GM19463 (cell line): Measurements from ENCODE around the gene COLEC11.
A peak's percentile ranks its signal among the peaks of the same experiment; 100 is the strongest.

ENCODE experiments used
- ATAC-seq: cut with Tn5 transposase; IDR thresholded peaks from one replicate; pipeline ENCODE4 v1.9.1; 2021; ENCODE audit warnings: mild to moderate bottlenecking, moderate library complexity; ENCODE audit not compliant: unreplicated experiment

Gene COLEC11

DNA sequence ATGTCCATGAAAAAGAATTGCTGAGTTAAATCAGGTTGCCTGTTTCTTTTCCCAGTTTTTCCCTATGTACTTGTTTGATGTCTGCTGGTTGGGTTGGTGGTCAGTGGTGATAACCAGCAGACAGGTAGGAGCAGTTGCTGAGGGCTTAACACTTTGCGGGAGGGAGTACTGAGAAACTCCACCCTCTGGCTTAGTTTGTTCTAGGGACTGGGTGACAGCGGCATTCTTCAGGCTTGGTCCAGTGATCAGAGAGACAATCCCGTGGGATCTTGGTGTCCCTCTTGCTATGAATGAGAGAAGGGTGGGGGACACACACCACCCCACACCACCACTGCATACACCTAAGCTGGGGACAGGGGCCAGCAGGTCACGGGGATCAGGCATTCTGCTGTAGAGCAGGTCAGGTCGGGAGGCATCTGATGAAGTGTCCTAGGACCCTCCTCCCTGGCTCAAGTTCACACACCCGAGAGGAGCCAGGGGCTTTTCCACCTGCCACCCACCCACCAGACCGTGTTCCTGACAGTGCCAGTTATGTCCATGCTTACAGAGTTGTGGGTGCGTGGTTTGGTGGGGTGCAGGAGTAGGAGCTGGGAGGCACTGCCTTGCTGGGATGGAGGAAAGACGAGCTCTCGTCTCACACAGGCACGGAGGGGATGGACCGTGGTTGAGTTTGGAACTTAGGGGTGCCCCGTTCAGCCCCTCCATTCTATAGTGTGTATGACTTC is 41.8 kb downstream of the COLEC11 start:
- no peak for ATAC-seq

DNA sequence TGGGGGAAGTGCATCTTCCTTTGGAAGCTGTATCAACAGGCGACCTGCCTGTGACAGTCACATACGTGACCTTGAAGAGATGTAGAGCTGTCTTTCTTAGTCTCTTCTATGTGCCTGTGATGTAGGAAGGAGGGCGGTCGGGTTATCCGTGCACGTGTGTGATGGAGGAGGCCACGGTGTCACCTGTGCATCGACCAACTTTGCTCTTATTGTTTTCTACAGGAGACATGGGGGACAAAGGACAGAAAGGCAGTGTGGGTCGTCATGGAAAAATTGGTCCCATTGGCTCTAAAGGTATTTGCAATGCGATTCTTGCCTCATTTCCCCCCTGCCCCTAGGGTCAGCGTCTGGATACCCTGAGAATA is 42.4 kb downstream of the COLEC11 start:
- ATAC-seq: no peak

DNA sequence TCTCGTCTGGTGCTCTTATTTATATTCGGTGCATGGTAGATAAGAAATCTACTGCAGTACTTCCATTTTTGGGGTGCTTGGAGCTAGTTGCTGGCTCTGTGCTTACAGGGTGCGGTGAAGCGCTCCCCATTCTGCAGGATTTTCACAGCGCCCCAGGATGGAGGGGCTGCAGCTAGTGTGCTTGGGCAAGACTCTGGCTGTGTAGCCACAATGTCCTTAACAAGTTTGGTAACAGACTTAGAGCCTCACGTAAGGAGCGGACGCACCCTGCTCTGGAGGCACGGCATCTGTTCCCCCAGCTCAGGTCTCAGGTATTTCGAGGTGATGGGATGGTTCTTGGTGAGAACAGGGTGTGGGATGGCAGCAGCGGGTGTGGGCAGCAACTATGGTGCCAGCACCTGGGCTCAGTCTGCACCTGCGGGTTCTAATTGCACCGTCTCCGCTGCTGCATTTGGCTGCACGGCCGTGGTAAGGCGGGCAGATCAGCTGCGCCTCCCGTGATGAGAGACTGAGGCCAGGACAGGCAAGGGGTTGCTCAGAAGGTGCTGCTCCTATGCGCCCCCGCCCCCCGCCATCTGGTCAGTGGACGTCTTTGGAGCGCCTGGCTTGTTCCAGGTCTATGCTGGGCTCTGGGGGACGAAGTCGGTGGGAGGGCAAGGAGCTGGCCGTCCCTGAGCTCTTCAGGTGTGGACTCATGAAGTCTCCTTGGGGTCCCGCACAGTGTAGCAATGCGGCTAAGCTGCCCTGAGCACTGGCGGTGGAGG is 43.0 kb downstream of the COLEC11 start:
- no peak for ATAC-seq

DNA sequence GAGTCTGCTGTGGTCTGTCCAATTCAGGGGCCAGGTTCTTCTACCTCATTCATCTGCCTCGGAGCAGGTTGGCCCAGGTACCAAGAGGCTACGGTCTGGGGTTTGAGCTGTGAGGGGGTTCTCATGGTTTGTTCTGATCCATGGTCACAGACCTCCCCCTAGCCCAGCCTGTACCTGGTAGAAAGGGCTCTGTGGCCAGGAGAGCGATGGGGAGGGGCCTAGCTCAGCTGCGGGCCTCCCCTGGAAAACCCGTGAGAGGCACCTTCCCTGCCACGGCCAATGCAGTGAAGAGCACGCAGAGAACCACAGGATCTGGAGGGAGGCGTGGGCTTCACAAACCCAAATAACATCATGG is 43.5 kb downstream of the COLEC11 start:
- no peak for ATAC-seq

DNA sequence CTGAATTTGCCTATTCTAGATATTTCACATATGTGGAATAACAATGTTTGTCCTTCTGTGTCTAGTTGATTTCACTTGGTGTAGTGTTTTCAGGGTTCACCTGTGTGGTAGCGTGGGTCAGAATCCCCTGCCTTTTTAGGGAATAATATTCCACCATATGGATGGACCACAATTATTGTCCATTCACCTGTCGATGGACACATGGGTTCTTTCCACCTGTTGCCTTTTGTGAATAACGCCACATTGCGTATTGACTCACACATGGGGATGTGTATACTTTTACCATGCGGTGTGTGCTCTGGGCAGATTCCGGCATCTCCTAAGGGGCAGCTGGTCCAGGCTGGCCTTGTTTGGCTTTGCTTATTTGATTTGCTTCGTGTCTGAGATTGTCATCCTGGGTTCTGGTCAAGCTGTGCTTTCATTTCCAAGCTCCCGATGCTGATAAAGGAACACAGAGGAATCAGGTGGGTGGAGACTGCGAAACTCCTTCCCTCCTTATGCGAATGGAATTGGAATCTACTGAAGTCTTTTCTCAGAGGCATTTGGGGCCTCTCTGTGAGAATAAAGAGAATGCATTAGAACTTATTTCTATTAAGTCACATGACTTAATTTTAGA is 44.2 kb downstream of the COLEC11 start:
- ATAC-seq: no peak

DNA sequence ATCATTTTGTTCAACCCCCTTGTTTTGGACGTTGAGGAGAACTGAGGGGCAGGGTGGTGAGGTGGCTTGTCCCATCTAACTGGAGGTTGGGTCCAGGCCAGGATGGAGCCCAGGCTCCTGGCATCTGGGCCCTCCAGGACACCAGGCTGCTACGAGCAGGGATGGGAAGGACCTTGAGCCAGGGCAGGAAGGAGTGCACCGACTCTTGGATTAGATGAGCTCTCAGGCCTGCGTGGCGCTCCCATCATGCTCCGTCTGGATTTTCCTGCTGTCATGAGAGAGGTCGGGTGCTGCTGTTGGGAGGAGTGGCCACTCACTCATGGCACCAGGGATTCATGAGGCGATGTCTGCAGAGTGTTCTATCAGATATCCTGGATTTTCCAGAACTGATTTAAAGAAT is 44.7 kb downstream of the COLEC11 start:
- no peak for ATAC-seq

DNA sequence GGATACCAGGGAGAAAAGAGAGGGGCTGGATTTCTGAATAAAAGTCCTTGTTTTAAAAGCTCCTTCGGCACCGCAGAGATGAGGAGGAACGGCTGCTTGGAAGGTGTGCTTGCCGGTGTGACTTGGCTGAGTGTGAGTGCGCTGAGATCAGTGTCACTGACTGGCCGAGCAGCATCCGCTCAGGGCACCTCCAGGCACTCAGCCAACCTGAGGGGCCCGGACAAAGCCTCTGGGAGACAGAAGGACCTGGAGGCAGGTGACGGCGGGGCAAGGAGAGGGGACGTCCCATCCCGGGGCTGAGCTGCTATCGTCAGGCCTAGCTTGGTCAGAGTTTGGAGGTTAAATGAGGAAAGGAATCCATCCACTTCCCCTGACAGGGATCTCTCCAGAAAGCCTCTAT is 46.3 kb downstream of the COLEC11 start:
- ATAC-seq: no peak

DNA sequence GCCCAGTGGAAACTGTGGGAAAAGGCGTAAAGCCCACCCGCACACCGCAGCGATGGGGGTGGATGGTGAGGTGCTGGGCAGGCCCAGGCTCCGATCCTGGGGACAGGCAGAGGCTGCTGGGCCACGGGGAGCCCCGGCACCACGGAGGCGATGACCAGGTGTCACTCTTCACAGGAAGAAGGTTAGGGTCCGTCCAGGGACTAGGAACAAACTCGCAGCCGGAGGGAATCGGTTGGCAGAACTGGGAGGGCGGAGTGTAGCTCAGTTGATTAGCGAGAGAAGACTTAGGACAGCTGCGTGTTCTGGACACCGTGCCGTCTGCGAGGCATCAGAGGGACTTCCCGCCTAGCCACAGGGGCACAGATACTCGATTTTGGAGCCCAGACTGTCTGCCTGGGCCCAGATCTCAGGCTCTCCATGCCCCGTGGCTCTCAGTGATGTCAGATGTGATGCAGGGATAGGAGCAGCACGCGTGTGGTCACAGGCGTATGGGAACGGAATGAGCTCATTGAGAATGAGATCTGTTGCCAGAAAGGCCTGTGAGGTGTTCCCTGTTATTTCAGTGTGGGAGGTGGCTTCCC is 47.0 kb downstream of the COLEC11 start:
- ATAC-seq: no peak

DNA sequence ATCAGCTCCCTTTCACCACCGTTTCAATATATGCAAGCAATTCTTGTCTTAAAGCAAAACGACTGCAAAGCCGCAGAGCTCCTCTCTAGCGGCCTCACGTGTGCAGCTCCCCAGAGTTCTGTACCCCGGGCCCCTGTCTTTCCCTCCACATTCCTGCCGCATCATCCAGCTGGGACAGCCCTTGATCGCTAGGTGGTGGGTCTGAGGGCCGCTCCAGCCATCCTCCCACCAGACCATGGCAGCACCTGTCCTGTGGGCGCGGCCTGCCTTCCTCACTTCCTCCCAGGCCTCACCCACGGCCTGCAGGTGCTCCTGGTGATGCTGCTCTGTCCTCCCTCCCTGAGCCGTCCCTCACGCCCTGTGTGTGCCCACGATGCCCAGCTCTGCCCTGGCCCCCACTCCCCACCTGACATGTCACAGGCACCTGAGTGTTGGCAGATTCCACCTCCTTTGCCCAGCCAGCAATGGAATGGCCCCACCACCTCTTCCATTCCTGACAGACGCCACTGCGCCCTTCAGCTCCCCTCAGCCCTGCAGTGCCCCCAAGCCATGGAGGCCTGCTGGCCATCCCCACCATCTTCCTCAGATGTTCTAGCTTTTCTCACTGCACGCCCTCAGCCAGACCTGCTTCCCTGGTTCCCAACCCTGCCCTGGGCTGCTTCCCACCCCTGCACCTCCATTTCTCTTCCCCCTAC is 47.8 kb downstream of the COLEC11 start:
- no peak for ATAC-seq

DNA sequence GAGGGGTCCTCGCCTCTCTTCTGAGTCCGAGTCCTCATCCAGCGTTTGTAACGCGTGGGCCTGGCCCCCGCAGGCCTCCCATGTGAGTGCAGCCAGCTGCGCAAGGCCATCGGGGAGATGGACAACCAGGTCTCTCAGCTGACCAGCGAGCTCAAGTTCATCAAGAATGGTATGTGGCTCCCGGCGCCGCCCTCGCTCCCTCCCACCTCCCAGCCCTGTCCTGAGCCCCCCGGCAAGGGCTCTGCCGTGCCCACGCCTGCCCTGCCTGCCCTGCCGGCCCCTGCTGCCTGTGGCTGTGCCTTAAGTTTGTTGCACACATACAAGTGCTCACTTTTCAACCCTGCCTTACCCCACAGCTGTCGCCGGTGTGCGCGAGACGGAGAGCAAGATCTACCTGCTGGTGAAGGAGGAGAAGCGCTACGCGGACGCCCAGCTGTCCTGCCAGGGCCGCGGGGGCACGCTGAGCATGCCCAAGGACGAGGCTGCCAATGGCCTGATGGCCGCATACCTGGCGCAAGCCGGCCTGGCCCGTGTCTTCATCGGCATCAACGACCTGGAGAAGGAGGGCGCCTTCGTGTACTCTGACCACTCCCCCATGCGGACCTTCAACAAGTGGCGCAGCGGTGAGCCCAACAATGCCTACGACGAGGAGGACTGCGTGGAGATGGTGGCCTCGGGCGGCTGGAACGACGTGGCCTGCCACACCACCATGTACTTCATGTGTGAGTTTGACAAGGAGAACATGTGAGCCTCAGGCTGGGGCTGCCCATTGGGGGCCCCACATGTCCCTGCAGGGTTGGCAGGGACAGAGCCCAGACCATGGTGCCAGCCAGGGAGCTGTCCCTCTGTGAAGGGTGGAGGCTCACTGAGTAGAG is 48.7 kb downstream of the COLEC11 start:
- no peak for ATAC-seq

DNA sequence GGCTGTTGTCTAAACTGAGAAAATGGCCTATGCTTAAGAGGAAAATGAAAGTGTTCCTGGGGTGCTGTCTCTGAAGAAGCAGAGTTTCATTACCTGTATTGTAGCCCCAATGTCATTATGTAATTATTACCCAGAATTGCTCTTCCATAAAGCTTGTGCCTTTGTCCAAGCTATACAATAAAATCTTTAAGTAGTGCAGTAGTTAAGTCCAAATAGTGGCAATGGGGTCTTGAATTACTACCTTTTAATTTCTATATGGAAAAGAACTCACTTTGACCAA is 49.3 kb downstream of the COLEC11 start:
- peak; percentile 54 for ATAC-seq

DNA sequence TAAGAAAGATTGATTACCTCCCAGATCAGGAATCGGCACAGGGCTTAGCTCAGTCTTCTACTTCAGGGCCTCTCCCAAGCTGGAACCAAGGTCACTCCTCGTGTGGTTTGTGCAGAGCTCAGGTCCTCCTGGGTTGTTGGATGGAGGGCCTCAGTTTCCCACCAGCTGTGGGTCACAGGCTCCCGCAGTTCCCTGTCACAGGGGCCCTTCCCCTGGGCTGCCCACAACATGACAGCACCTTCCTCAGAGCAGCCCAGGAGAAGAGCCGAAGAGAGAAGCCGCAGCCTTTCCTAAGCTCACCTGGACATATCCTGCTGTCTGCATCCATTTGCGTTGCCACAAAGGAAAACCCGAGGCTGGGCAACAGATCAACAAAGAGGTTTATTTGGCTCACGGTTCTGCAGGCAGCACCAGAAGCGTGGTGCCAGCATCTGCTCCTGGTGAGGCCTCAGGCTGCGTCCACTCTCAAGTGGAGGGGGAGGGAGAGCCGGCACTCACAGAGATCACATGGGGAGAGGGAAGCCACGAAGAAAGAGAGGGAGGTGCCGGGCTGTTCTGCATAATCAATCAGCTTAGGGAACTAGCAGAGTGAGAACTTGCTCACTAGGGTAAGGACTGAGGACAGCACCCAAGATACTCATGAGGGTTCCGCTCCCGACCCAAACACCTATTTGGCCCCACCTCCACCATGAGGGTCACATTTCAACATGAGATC is 50.1 kb downstream of the COLEC11 start:
- ATAC-seq: no peak

DNA sequence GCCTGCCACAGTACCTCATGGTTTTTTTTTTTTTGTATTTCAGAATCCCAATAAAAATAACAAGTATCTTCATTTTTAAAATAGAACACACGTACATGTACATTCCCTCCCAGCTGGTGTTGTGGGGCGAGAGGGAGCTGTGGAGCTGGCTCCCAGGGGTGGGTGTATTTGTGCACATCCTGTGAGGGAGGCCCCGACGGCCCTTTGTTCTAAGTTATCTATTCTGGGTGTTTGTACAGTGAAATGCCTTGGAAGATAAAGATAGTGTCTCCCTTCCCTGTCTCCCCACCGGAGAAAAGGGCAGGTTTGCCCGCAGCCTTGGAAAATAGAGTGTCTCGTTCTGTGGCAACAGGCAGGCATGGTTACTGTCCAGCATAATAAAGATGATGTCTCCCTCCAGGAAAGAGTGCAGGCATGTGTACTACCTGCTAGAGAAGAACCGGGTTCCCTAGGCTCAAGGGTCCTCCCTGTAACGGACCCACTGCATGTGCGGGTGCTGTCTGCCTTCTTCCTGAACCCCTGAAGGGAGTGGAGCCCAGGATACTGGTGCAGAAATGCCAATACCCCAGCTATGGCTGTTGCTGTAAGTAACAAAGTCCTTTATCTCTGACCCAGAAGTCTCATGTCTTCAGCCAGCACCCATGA is 51.0 kb downstream of the COLEC11 start:
- no peak for ATAC-seq

DNA sequence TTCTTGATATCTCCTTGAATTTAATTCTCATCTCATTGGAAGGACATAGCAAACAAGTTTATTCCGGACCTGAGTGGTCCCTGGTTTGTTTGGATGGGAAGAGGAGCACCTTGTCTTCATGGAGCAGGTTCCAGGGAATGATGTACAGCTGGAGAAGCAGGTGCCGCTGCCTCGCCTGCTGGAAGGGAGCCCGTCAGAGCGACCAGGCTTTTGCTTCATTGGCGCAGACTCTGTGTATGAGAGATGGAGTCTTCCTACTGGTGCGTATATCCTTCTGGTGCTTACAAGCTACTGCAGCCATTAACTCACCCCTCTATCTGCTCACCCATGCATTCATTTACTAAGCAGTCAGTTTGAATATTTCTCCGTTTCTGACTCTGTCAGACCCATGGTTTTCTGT is 51.5 kb downstream of the COLEC11 start:
- ATAC-seq: no peak

DNA sequence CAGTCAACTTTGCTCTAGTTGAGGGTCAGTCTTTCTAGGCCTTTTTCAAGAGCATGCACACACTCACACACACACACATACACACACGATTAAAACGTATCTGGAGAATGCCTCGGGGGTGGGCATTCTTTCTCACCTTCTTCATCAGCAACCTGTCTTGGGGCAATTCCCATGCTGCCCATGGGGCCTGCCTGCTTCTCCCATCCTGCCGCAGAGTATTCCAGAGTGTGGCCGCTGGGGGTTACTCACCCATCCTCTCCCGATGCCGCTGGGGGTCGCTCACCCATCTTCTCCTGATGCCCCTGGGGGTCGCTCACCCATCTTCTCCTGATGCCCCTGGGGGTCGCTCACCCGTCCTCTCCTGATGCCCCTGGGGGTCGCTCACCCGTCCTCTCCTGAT is 52.3 kb downstream of the COLEC11 start:
- no peak for ATAC-seq

DNA sequence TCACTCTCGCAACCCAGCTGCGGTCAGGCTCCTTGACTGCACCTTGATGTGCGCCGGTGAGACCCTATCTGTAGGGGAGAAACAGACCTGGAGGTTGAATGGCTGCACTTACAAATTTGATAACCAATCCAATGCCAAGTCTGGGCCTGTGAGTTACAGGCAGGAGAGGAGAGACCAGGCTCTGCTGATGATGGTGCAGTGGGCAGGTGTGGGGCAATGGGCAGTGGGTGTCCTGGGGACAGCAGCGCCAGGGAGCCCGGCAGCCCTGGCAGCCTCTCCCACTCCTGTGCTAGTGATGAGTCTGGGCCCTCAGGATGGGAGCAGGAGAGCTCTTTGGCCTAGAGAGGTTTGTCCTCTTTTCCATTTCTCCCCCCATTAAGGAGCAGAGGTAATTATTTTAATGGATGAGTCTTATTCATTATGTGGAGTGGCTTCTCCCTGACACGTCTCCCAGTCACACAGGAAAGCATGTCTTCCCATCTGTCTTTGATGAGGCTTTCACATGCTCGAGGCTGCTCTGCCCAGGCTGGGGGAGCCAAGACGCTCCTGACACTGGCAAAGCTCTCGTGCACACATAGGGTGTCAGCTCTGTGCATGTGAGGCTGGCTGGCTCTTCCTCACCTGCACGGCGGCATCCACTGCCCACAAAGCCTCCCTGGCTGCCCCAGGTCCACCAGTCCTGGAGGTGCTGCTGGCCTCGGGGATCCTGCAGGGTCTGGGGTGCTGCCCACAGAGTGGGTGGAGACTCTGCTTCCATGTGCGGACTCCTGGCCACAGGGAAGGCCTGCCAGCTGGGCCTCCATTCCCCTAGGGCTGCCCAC is 53.1 kb downstream of the COLEC11 start:
- no peak for ATAC-seq

DNA sequence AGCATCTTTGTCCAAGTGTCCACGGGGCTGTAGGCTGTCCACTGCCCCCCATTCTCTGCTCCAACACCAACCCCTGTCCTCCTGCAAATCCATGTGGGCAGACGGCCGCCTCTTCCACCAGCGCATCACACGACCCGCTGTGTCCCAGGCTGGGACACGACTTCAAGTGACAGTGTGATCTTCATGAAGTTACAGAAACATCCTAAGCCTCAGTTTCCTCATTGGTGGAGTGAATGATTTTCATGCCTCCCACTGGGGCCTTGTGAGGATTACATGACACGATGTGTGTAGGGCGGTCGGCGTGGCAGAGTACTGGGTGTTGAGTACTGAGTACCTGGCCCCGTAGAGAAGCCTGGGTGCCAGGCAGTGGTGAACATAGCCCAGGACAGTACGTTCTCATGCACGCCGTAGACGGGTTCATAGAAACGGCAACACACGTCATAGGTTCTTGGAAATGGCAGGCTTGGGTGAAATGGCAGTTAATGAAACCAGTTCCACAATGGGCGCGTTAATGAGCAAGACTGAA is 53.8 kb downstream of the COLEC11 start:
- ATAC-seq: no peak

DNA sequence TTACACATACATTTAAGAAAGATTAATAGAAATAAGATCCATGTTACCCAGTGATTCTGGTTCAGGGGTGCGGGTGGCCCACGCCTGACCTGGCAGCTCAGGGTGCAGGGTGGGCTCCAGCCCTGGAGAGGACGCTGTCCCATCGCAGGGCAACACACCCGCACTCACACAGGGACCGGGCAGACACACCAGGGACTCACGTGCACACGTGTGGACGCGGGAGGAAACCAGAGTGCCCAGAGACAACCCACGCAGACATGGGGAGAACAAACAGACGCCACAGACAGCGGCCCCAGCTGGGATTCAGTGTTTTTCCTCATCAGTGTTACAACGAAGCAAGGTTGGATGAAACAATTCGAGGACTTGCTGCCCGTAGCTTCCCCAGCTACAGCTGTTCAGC is 54.7 kb downstream of the COLEC11 start:
- ATAC-seq: no peak
